HG03469 (cell line): ENCODE results near the gene PLA2G10.
"Not testable (repeated sequence)": the region's sequence is repeated elsewhere in the genome, so short reads cannot be mapped to it uniquely, and the experiment has no call there.

Experiments
- ATAC-seq: cut with Tn5 transposase; IDR thresholded peaks from one replicate; pipeline ENCODE4 v1.9.1; 2021; ENCODE audit warnings: mild to moderate bottlenecking, moderate library complexity, moderate number of reproducible peaks; ENCODE audit not compliant: unreplicated experiment

Gene PLA2G10

DNA sequence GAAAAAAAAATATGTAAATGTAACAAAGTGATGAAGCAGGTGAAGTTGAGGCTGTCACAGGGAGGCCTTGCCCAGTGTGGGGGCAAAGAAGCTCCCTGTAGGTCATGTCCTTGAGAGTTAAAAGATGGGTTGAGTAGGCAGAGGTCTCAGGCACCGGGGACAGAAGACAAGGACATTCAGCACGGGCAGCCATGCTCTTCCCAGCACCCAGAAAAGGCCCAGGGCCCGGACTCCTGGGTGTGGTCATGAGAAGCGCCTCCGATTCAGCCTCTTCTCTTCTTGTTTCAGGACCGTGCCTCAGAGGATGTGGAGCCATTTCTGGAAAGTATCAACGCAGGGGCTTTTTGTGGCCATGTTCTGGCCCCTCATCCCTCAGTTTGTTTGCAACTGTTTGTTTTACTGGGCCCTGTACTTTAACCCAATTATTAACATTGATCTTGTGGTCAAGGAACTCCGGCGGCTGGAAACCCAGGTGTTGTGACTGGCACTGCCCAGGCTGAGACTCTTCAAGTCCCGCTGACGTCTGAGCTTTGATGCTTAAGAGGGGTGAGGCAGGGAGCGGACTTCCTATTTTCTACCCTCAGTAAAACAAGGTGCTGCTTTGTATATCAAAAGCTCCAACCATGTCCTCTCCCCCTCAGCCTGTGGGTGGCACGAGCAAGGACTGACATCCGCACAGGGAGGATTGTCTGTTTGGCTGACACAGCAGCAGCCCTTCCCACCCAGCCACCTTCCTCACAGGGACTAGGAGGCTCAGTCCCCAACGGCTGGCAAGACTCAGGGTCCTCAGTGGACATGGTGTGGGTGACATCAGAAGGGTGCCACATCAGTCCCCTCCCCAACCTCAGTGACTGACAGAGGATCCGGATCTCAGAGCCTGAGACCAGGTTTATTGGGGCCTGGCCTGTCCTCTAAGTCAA, 26.5 kb downstream of the PLA2G10 start:
- no peak for ATAC-seq

- peak; percentile 58 for ATAC-seq
These were observed 36.0 kb downstream of the PLA2G10 start for GRCh38 chr16:14658063-14658462.

DNA sequence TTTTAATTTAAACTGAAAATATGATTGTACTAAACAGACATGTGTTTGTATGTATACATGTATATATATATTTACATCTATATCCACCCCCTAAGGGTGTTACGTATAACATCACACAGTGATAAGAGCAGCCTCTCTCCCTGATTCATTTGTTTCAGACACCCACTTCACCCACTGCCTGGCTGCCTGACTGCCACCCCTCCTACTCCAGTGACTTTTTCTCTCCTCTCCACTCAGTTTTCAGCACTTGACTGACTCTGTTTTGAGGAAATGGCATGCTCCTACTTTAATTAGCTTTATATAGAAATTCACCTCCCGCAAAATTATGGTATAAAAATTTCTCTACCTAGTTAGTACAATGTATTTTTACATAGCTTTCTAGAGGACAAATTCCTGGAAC, 41.4 kb downstream of the PLA2G10 start:
- no peak for ATAC-seq

DNA sequence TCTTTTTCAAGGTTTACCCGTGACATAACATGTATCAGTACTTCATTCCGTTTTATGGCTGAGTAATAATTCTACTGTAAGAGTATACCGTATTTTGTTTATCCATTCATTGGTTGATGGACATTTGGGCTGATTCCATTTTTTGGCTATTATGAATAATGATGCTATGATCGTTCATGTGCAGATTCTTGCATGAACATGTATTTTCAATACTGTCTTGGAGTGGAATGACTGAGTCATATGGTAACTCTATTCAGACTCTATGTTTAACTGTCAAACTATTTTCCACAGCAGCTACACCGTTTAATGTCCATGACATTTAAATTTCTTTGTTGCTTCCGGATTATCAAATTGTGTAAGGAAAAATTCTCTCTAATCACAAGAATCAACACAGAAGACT, 43.5 kb downstream of the PLA2G10 start:
- no peak for ATAC-seq

DNA sequence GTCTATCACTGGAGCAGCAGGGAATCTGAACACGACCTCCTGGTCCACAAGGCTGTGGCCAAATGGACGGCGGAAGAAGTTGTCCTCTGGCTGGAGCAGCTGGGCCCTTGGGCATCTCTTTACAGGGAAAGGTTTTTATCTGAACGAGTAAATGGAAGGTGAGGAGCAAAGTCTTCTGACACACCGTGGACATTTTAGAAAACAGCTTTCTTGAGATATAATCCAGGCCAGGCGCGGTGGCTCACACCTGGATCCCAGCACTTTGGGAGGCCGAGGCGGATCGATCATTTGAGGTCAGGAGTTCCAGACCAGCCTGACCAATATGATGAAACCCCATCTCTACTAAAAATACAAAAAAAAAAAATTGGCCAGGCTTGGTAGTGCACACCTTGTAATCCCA, 44.3 kb downstream of the PLA2G10 start:
- no peak for ATAC-seq

GRCh38 chr16:14641926-14642325, 52.2 kb downstream of the PLA2G10 start:
- ATAC-seq: no peak

- no peak for ATAC-seq
These were observed 52.9 kb downstream of the PLA2G10 start for GRCh38 chr16:14641206-14641605.

GRCh38 chr16:14640538-14640937, 53.6 kb downstream of the PLA2G10 start:
- no peak for ATAC-seq

DNA sequence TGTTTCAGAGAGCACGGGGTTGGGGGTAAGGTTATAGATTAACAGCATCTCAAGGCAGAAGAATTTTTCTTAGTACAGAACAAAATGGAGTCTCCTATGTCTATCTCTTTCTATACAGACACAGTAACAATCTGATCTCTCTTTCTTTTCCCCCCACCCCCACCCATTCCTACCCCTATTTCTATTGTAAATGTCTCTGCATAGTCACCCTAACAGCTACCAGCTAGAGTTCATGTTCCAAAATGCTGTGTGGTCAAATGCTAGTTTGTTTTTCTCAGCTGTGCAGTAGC, 57.2 kb downstream of the PLA2G10 start:
- not testable (repeated sequence) for ATAC-seq

GRCh38 chr16:14636179-14636950, 57.7 kb downstream of the PLA2G10 start:
- not testable (repeated sequence) for ATAC-seq

DNA sequence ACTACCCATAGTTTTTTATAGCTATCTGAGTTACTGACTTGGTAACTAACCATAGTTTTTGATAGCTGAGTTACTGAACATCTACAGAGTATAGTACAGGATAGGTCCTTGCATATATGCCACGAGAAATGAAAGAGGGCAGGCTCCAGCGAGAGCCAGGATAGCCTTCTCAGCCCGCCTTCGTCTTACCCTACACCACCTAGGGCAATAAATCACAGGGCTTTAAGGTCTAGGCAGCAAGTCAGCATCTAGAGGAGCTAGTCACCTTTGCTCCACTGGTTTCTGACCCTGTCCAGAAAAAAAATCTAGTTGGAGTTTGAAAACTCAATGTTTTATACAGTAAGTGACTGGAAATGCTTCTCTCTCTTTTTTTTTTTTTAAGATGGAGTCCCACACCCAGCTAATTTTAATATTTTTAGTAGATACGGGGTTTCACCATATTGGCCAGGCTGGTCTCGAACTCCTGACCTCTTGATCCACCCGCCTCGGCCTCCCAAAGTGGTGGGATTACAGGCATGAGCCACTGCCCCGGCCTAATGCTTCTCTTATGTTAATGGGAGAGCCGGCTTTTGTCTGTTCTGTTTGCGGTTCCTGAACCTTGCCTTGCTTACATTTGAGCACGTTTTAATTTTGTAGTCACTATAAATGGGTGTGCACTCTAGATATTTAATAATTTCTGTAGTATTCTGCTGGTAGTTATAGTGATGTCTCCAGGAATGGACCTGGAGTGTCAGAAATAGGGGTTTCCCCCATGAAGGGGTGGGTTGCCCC, 58.5 kb downstream of the PLA2G10 start:
- ATAC-seq: no peak

- ATAC-seq: no peak
These were observed 59.8 kb downstream of the PLA2G10 start for GRCh38 chr16:14634389-14634725.

GRCh38 chr16:14632693-14633569, 61.2 kb downstream of the PLA2G10 start, which contains the start of gene BFAR:
BFAR (plus strand) TSS chr16:14632951; CDS start chr16:14644347, 11,396 bp downstream.
- peak; percentile 53 for ATAC-seq

DNA sequence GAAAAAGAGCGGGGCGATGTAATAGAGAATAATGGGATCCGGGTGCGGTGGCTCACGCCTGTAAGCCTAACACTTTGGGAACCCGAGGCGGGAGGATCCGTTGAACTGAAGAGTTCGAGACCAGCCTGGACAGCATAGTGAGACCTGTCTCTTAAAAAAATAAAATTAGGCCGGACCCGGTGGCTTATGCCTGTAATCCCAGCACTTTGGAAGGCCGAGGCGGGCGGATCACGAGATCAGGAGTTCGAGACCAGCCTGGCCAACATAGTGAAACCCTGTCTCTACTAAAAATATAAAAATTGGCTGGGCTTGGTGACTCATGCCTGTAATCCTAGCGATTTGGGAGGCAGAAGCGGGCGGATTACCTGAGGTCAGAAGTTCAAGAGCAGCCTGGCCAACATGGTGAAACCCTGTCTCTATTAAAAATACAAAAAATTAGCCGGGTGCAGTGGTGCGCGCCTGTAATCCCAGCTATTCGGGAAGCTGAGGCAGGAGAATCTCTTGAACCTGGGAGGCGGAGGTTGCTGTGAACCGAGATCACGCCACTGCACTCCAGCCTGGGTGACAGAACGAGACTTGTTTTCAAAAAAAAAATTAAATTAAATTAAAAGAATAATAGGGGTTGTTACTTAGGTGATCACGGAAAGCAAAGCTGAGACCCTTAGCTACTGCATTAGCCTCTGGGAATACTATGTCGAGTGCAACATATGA, 63.3 kb downstream of the PLA2G10 start:
- not testable (repeated sequence) for ATAC-seq

GRCh38 chr16:14629919-14630619, 64.0 kb downstream of the PLA2G10 start, which contains the start of gene PARN:
PARN (minus strand) TSS chr16:14630260; CDS start chr16:14630125, 135 bp downstream.
- peak; percentile 36 for ATAC-seq

GRCh38 chr16:14629612-14629918, 64.5 kb downstream of the PLA2G10 start:
- peak; percentile 4 for ATAC-seq

DNA sequence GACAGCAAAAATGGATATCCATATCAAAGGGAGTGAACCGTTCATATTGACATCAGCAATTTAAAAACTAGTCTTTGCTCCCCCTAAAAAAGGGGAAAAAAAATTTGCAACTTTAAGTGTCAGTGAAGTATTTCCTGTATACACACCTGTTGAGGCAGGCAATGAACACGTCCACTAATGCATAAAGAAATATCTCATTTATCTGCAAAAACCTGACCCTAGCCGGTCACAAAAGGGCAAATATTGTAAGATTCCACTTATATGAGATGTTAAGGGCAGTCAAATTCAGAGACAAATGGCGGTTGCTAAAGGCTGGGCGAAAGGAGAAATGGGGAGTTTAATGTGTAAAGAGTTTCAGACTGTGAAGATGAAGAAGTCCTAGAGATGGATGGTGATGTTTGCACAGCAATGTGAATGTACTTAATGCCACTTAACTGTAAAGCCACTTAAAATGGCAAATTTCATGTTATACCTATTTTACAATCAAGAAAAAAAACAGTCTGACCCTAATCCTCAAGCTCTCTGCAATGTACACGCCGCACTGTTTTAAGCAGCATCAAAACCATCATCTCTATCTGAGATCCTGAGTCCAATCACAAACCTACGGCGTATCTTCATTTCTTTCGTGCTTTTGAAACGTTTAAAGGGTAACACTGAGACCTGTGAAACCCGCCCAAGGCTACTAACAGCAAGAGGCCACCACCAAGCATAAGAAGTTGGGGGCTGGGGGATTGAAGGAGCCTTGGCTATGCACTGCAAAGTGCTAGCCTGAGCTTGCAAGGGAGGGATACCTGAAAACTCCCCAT, 65.1 kb downstream of the PLA2G10 start:
- ATAC-seq: no peak

DNA sequence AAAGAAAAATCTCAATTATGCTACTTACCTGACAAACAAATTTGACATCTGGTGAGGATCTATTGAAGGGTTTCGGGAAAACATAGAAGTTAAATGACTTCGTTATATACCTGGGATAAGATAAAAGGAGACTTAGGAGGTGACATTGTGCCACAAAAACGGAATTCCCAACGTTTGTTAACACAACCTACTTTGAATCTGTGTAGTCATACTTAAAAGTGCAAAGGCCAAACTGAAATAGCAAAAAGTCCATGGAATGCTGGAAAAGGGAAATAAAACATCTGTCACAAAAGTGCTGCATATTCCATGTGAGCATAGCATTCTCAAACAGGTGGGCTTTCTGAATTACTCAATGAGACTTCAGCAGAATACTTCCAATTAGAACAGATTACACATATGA, 67.0 kb downstream of the PLA2G10 start:
- ATAC-seq: no peak
